Measurements from ENCODE around the gene WNT1. TPM values are rescaled to one million over a fixed set of nuclear protein-coding genes. Genes with fewer than 3 reads are reported as not detected.
A peak's percentile ranks its signal among the peaks of the same experiment; 100 is the strongest.

Gene WNT1
- total RNA-seq, 1 experiment from 2014 or later: not detected

DNA sequence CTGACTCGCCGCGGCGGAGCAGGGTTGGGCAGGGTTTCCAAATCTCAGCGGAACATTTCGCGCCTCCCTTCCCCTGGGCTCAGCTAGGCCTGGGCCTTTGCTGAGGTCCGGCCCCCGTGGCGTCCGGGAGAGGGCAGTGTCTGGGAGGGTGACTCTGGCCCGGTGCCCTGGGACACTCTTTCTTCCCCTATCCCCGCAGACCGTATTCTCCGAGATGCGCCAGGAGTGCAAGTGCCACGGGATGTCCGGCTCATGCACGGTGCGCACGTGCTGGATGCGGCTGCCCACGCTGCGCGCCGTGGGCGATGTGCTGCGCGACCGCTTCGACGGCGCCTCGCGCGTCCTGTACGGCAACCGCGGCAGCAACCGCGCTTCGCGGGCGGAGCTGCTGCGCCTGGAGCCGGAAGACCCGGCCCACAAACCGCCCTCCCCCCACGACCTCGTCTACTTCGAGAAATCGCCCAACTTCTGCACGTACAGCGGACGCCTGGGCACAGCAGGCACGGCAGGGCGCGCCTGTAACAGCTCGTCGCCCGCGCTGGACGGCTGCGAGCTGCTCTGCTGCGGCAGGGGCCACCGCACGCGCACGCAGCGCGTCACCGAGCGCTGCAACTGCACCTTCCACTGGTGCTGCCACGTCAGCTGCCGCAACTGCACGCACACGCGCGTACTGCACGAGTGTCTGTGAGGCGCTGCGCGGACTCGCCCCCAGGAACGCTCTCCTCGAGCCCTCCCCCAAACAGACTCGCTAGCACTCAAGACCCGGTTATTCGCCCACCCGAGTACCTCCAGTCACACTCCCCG lies 3.0 kb downstream of the WNT1 start:
- DNase-seq (ENCODE audit: low read depth): no peak

DNA sequence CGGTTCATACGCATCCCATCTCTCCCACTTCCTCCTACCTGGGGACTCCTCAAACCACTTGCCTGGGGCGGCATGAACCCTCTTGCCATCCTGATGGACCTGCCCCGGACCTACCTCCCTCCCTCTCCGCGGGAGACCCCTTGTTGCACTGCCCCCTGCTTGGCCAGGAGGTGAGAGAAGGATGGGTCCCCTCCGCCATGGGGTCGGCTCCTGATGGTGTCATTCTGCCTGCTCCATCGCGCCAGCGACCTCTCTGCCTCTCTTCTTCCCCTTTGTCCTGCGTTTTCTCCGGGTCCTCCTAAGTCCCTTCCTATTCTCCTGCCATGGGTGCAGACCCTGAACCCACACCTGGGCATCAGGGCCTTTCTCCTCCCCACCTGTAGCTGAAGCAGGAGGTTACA lies 3.6 kb downstream of the WNT1 start:
- no peak for DNase-seq (ENCODE audit: low read depth)

DNA sequence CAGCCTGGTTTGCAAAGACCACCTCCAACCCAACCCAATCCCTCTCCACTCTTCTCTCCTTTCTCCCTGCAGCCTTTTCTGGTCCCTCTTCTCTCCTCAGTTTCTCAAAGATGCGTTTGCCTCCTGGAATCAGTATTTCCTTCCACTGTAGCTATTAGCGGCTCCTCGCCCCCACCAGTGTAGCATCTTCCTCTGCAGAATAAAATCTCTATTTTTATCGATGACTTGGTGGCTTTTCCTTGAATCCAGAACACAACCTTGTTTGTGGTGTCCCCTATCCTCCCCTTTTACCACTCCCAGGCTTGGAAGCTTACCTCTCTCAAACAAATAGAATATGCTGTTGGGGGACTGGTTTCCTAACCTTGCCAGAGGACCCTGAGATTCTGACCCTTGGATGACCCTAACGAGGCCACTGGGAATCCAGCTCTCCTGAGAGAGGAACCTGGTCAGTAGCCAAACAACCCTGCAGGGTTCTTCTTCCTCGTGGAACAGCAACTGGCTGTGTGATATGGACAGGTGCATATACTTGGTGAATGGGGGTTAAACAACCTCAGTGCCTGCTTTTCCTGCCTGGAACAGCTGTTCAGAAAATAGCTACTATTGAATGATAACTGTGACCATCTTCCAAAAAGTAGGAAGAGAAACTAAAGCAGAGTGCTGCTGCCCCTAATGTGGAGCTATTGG lies 4.4 kb downstream of the WNT1 start:
- no peak for DNase-seq (ENCODE audit: low read depth)

DNA sequence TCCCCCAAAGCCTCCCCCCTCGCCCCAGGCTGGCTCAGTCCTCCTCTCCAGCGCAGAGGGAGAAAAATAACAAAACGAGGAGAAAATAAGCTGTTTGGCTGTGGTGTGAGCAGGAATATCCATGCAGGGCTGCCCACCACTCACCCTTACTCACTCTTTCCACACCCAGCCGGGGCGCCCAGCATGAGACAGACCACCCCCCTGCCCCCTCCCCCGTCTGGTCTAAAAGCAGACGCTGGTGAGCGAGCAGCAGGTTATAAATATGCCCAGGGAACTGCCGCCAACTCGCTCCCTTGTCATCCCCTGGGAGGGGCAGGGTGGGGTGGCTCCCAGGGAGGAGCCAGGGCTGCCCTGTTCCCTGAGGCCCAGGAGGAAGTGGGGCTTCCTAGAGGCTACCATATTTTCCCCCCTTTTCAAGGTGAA lies 7.4 kb downstream of the WNT1 start:
- DNase-seq (ENCODE audit: low read depth): no peak

DNA sequence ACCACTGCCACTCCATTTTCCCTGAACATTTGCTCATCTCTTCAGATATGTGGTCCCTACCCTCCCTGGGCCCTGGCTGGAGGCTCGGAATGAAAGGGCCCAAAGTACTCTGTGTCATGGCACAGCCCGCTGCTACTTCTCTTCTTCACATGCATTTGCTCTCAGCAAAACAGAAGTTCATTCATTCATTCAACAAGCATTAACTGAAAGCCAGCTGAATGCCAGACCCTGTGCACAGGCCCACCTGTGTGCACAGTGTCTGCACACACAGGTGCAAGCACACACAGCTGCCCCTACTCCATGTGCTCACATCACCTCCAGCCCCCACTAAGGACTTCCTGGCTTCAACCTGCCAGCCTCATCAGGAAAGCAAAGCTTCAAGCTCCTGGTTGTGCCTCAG lies 7.8 kb downstream of the WNT1 start:
- DNase-seq (ENCODE audit: low read depth): no peak

DNA sequence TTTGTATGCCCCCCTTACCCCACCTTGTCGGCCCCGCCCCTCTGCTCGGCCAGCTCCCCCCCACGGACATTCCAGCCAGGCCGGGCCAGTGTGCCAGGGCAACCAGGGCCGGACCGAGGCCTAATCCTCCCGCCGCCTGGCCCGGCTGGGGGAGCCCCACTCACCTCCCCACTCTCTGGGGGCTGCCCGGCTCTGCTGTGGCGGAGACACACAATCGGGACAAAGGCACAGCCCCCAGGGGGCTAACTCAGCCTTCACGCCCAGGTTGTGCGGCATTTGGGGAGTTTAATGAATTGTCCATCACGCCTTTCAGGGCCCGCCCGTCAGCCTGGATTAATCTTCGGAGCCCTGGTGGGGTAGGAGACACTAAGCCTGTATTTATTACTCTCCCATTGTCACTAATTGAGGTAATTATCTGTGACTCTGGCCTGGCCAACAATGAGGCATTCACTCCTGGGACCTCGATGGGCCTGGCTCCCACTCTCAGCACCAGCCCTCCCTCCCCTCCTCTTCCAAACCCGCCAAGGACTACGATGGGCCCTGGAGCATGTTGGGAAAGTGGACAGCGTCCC lies 8.7 kb downstream of the WNT1 start:
- no peak for DNase-seq (ENCODE audit: low read depth)

DNA sequence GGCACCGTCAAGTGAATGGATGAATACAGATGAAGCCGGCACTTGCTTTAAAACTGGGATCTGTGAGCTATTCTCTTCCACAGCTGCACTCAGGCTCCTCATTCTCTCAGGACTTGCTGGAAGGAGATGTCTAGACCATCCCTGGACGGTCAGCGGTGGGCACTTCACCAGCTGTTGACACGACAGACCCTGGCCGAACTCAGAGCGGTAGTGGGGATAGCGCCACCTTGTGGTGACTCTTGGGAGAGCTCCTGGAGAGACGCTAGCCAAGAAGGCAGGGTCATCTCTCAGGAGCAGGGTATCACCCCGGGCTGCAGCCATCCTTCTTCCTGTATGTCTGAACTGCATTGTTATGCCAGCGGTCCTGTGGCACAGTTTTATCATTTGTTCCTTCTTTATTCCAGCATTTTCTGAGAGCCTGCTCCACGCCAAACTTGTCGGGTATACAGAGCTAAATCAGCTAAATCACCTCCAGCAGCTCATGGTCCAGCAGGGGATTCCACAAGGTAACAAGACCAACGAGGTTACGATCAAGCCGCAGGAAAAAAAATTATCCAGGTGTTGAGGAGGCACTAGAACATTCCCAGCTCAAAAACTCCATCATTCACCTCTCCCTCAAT lies 10.0 kb downstream of the WNT1 start:
- DNase-seq (ENCODE audit: low read depth): no peak

DNA sequence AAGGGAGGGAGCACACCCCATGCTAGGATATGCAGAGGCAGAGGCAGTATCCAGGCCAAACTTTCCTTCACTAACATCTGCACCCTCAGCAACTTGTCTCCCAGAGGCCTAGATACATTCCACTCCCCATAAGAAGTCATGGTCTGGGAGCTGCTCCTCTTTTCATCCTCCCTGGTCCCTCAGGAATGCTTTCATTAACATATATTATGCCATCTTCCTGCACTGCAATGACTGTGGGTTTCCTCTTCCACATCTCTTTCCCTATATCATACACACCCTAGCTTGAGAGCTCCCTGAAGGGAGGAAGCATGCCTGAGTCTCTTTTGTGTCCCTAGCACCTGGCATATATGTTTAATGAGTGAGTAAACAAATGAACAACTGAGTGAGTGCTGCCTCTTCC lies 12.4 kb downstream of the WNT1 start:
- DNase-seq (ENCODE audit: low read depth): no peak

DNA sequence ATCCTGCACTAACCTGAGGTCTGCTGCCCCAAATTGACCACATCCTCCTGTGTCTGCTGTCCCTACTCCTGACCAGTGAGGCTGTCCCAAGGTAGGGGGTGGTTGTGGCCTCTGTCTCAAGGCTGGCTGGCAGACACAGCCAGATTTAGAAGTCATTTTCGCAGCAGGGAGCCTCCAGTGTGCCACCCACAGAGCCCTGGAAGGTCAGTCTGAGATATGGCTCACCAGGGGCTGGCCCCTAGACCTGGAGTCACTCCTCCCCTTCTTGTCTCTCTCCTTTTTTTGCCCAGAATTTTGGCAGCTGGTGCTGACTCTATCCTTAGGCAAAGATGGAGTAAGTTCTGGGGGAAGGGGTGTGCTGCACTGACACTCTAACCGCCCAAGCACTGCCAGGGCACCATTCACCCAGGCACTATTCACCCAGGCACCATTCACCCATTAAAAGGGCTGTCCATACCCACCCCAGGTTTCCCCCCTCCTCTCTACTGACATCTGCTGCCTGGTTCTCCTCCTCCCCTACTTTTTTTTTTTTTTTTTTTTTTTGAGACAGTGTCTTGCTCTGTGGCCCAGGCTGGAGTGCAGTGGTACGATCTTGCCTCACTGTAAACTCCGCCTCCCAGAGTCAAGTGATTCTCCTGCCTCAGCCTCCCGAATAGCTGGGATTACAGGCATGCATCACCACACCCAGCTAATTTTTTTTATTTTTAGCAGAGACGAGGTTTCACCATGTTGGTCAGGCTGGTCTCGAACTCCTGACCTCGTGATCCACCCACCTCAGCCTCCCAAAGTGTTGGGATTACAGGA lies 13.3 kb downstream of the WNT1 start:
- DNase-seq (ENCODE audit: low read depth): no peak

DNA sequence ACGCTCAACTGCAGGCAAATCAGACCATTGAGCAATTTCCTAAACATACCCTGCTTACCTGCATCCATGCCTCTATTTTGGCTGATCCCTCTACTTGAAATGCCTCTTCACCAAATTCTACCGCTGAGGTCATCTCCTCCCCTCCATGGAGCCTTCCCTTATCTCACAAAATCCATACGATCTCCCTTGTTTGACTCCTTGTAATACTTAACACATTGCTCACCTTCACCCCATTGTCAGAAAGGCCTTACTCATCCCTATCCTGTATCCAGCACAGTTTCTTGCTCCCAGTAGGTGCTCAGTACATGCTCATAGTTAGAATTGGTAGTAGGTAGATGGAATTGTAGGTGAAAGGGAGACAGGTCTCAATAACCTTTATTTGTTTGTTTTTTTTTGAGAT lies 15.7 kb downstream of the WNT1 start:
- DNase-seq (ENCODE audit: low read depth): no peak

DNA sequence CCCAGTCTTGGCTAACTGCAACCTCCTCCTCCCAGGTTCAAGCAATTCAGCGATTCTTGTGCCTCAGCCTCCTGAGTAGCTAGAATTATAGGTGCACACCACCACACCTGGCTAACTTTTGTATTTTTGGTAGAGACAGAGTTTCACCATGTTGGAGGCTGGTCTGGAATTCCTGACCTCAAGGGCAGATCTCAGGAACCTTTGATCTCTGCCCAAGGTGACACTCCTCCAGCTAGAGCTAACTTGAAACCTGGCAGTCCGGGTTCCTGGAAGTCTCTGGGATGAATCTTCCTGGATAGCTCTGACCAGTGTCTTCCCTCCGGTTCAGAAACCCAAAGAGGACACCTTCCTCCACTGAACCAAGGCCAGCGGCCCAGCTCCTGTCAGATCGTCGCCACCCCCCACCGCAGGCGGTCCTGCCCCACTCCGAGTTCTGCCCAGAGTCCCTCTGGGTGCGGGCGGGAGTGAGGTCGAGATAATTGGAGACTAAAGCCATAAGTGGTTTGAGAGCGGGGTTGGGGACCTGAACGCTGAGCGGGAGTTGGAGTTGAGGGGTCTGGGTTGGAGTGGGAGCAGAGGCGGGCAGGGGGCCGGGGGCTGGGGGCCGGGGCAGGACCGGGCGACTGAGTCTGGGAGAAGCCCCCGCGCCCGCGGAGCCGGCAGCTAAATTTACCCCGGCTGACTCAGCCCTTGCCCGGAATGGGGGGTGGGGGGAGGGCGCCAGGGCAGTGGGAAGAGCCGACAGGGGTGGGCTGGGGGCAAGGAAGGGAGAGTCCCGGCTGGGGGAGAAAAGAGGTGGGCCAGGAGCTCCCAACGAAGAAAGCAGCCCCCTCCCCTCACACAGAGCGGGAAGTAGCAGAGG lies 16.3 kb downstream of the WNT1 start:
- DNase-seq (ENCODE audit: low read depth): no peak

DNA sequence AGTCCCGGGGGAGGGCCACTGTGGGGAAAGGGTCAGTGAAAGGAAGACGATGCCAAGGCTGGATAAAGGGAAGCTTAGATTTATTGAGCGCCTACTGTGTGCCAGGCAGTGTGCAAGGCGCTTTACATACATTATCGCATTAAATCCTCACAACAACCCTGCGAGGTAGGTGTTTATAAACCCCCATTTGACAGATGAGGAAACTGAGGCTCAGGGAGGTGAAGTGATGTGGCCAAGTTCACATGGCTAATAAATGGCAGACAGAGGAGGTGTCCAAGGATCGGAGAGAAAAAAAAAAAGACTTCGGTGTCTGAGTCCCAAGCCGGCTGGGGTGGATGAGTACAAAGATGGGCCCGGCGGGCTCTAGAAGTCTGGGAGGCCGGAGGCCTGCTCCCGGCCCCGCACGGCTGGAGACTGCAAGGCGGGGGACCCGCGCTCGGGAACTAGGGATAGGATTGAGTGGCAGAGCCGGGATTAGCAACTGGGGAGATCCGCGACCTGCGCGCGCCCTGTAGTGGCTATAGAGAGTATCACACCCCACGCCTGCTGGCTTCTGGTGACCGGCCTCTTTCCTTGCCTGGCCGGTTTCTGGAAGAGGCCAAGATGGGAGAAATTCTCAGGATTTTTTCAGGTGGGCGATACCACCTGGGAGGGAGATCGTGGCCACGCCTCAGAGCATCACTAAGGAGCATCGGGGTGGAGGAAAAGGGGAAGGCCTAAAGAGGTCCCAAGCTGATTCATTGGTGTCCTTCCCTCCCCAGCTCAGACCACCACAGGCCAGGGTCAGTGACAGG lies 17.2 kb downstream of the WNT1 start:
- DNase-seq (ENCODE audit: low read depth): peak; percentile 87

DNA sequence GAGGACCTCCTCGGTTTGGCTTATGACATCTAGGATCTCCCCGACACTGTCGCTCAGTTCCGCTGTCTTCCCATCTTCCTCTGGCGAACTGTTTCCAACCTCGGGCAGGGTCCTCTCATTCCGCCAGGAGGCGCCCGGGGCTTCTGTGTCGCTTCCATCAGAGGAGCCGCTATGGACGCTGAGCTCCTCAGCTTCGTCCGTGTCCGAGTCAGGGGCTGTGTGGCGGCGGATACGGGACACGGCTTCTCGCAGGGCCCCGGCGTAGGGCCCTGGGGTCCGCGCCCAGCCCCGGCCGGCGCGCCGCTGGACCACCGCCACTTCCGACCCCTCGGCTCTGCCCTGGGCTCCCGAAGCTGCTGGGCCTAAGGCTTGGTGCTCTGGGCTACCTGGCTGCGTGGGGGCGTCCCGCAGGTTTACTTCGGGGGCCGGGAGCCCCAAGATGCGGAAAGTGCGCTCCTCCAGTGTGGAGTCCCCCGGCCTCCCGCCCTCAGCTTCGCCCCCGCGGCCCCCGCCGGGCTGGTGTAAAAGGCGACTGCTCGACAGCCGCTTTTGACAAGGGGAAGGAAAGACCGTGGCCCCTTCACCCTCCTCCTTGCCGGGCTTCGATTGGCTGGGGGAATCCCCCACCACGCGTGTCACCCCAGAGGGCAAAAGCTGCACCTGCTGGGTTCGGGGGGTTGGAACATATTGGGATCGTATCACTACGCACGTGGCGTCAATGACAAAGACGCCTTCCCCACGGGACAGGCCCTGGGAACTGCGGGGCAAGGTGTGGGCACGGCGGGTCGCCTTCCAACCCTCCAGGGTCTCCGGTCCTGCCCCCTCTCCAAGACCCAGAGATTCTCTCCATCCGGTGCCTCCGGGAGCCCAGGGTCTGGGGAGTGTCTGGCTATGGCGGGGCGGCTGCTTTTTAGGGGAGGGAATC lies 18.9 kb downstream of the WNT1 start:
- peak; percentile 83 for DNase-seq (ENCODE audit: low read depth)

DNA sequence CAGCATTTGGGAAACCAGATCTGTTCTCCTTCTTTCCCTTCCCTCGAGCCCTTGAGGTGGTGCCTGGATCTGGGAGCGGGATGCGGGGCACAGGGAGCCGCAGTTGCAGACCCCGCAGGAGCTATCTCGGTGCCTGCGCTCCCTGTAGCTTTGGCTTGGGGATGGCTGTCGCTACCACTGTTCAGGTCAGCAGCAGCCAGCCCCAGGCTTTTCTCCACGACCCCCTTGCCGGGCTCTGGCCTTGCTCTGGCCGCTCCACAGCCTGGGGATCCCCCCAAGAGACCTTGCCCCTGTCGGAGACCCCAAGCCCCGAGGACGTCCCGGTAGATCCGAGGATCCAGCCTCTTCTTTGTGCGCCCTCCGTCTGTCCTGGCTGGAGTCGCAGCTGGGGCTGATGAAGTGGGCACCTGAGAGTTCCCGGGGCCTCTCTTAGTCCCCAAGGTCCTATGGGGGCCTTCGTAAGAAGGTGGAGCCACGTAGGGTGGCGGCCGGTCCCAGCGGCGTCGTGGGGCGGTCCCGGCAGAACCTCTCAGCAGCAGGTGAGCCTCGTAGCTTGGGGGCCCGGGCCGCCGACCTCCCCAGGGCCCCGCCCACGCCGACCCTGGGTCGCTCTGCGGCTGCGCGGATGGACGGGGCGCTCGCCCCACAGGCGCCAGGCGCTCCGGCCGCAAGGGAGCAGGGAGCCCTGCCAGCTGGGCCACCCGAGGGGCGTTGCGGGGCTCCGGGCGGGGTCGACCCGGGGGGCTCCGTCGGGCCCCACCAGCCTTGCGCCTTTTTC lies 19.8 kb downstream of the WNT1 start:
- peak; percentile 58 for DNase-seq (ENCODE audit: low read depth)

DNA sequence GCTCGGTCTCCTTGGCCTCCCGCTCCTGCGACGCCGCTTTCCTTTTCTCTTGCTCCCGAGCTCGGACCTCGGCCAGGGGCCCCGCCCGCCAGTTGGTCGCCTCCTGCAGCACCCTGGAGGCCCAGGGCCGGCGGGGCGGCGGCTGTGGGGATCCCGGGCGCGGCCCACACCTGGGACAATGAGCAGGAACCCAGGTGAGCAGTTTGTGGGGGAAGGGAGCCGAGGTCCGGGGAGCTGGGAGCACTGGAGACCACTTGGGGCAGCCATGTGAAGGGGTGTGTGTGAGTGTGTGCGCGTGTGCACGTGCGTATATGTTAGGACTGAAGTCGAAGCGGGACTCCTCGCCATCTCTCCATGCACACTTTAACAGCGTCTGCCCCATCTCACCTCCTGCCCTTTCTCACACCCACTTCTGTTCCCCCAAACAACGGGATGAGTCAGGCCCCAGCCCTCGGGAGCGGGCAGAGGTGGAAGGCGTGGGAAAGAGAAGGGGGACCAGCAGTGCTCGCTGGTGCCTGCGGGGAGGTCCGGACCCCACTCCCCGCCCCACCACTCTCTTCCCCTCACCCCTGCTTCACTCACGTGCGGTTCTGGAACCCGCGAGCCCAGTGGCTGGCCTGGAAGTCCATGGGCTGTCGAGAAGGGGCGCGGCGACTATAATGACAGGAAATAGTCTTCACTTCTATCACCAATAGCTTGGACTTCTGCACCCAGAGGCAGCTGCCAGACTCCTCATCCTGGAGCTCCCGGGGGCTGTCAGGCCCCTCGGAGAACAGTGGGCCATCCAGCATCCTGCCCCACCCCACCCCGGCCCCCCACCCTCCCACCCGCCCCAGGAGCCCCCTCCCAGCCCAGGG lies 20.6 kb downstream of the WNT1 start:
- DNase-seq (ENCODE audit: low read depth): peak; percentile 63

DNA sequence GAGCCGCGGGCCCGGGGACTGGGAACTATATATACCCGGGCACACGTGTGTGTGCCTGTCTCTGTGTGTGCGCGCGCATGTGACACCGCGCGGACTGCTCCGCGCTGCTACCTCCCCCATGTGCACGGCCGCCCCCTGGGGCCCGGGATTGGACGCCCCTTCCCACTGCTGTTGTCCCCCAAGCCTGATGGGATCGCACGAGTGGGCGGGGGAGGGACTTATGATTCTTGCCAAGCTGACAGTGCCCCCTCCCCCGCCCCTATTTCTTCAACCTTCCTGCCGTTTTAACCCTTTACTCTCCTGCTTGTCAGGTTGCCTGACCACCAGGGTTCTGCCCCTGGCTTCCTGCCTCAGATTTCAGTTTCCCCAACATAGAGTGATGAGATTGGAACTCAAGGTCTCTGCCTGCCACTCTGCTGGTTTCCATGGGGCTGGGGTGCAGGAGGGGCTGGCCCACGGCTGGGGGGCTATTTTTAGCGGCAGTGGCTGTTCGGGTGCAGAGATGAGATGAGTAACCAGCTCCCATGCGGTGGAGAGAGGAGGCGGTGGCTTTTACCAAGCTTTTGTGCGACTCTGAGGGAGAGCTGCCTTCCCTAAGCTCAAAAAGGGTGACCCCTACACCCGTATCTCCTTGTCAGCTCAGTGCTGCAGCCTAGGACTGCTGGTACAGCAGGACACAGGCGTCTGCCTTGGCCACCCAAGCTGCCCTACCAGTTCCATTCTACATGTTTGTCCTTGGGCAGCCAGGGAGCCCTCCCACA lies 21.4 kb downstream of the WNT1 start, which contains the start of gene DDN:
Gene DDN, minus strand, starts transcription at position 5 of the 761 bp plus-strand sequence. CDS start 88 bp downstream, outside the sequence.
- peak; percentile 76 for DNase-seq (ENCODE audit: low read depth)

Measured in Daoy (cell line).